Astrocyte of the cerebellum (primary cell): Measurements from ENCODE around the gene HIGD1A.
"Not testable (repeated sequence)": the region's sequence is repeated elsewhere in the genome, so short reads cannot be mapped to it uniquely, and the experiment has no call there.

ENCODE experiments used
- DNase-seq: peaks from one replicate; pipeline ENCODE4 v3.0.0-alpha.2; 2011; ENCODE audit warnings: low read depth
- H3K4me3 ChIP-seq: 2 replicates; pipeline ENCODE4 v1.5.1; 2011; ENCODE audit warnings: mild to moderate bottlenecking, low read depth, low read length, moderate library complexity
- CTCF ChIP-seq: IDR thresholded peaks from 2 replicates; pipeline ENCODE4 v1.5.1; 2012; ENCODE audit warnings: low read length, low read depth, moderate library complexity, mild to moderate bottlenecking; ENCODE audit errors: missing control alignments
- in situ Hi-C: cut with HindIII; loops from 2 replicates; pipeline ENCODE4 v1.10.0; 2017; ENCODE audit warnings: low sequenced_read_pairs

Gene HIGD1A

DNA sequence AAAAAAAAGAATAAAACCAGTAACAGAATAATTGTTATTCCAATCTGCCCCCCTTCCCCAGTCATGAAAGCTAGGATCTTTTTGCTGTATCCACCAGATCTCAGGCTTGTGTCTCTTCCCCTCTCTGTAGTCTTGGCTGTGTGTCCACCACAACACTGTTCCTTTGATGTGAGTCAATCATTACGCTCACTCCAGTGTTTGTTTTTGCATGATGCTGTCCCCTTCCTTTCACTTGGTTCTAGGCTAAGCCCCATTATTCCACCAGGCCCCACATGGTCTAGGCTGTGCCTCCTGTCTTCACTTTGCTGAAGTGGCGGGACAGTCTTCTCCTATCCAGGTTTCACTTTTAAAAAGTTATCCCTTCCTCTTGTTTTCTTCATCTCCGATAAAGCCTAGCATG is 18.5 kb upstream of the HIGD1A start:
- DNase-seq = no peak
- no peak overlapping the region for H3K4me3 ChIP-seq
- TF ChIP-seq CTCF = no peak
- in situ Hi-C loops = no loop called here

DNA sequence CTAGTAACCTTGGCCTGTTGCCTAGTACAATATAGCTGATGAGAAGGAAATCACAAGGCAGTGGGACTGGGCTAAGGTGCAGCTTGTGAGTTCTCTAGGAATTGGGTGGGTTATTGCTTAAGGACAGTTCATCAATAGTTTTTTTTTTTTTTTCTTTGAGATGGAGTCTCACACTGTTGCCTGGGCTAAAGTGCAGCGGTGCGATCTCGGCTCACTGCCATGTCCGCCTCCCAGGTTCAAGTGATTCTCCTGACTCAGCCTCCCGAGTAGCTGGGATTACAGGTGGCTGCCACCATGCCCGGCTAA is 16.4 kb upstream of the HIGD1A start:
- no peak for TF ChIP-seq CTCF
- H3K4me3 ChIP-seq = no peak overlapping the region
- DNase-seq = no peak
- in situ Hi-C loops = no loop called here

DNA sequence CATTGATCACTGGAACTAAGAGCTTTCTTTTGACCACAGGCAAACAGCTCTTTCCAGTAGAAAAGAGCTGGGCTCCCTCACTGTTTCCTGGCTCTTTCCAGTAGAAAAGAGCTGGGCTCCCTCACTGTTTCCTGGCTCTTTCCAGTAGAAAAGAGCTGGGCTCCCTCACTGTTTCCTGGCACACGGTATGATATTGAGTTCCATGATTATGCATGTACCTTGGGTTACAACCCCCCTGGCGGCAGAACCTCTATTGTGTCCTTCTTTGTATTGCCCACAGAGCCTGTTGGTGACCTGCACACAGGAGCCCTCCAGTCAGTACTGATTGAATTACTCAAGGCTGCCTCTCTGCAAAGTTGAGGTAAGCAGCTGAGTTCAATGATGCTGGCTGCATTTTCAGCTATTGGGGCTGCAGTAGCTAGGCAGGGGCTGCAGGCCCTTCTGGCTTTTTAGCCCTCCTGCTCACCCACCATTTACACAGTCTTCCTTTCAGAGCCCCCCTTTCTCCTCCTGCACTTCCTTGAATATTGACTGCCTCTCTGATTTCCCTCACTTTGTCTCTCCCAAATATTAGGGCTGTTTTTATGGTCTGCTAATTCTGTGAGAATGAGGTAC is 15.2 kb upstream of the HIGD1A start:
- in situ Hi-C loops = no loop called here
- no peak for DNase-seq
- no peak for TF ChIP-seq CTCF
- H3K4me3 ChIP-seq = no peak overlapping the region

GRCh38 chr3:42815826-42816225 is 11.5 kb upstream of the HIGD1A start:
- TF ChIP-seq CTCF = no peak

GRCh38 chr3:42814914-42815507 is 10.7 kb upstream of the HIGD1A start:
- DNase-seq = no peak
- no peak overlapping the region for H3K4me3 ChIP-seq
- in situ Hi-C loops = no loop called here
- no peak for TF ChIP-seq CTCF

More at GRCh38 chr3:42815826-42816225, 11.5 kb upstream of the HIGD1A start:
- no peak for DNase-seq
- in situ Hi-C loops = no loop called here
- no peak overlapping the region for H3K4me3 ChIP-seq

DNA sequence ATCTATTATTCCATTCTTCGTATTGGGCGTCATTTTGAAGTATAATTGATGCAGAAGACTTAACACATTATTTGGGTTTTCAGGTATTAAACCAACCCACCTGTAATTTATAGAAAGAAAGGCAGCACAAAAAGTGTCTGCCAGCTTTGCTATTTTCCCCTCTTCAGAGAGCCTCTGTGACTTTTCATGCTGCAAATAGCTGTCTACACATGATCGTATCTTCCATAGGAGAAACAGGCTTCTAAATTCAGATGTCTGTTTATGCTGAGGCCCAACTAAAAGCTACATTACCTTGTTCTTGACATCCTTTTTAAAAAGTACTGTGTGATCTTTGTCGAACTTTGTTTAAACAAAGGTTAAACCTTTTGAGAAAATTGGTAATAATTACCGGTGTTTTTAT is 10.0 kb upstream of the HIGD1A start:
- in situ Hi-C loops = no loop called here
- no peak overlapping the region for H3K4me3 ChIP-seq
- TF ChIP-seq CTCF = no peak

DNA sequence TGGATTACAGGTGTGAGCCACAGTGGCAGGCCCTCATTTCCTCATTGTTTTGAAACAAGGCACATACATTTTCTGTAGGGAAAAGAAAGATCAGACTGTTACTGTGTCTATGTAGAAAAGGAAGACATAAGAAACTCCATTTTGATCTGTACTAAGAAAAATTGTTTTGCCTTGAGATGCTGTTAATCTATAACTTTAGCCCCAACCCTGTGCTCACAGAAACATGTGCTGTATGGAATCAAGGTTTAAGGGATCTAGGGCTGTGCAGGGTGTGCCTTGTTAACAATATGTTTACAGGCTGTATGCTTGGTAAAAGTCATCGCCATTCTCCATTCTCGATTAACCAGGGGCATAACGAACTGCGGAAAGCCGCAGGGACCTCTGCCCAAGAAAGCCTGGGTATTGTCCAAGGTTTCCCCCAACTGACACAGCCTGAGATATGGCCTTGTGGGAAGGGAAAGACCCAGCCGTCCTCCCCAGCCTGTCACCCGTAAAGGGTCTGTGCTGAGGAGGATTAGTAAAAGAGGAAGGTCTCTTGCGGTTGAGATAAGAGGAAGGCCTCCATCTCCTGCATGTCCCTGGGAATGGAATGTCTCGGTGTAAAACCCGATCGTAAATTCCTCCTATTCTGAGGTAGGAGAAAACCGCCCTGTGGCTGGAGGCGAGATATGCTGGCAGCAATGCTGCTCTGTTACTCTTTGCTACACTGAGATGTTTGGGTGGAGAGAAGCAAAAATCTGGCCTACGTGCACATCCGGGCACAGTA is 7.0 kb upstream of the HIGD1A start:
- H3K4me3 ChIP-seq, DNase-seq, in situ Hi-C loops: not testable (repeated sequence)

More for the DNA sequence above, 10.0 kb upstream of the HIGD1A start:
- no peak for DNase-seq

- DNase-seq, H3K4me3 ChIP-seq, in situ Hi-C loops: not testable (repeated sequence)
Observed at GRCh38 chr3:42810706-42811105, 6.4 kb upstream of the HIGD1A start.
